HG03571 (cell line): ENCODE measurements around the gene CYP27C1.
A peak's percentile ranks its signal among the peaks of the same experiment; 100 is the strongest.
"Not testable (repeated sequence)": the region's sequence is repeated elsewhere in the genome, so short reads cannot be mapped to it uniquely, and the experiment has no call there.

Experiments
- ATAC-seq: cut with Tn5 transposase; IDR thresholded peaks from one replicate; pipeline ENCODE4 v1.9.1; 2021; ENCODE audit not compliant: unreplicated experiment

Gene CYP27C1, protein sequence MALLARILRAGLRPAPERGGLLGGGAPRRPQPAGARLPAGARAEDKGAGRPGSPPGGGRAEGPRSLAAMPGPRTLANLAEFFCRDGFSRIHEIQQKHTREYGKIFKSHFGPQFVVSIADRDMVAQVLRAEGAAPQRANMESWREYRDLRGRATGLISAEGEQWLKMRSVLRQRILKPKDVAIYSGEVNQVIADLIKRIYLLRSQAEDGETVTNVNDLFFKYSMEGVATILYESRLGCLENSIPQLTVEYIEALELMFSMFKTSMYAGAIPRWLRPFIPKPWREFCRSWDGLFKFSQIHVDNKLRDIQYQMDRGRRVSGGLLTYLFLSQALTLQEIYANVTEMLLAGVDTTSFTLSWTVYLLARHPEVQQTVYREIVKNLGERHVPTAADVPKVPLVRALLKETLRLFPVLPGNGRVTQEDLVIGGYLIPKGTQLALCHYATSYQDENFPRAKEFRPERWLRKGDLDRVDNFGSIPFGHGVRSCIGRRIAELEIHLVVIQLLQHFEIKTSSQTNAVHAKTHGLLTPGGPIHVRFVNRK

DNA sequence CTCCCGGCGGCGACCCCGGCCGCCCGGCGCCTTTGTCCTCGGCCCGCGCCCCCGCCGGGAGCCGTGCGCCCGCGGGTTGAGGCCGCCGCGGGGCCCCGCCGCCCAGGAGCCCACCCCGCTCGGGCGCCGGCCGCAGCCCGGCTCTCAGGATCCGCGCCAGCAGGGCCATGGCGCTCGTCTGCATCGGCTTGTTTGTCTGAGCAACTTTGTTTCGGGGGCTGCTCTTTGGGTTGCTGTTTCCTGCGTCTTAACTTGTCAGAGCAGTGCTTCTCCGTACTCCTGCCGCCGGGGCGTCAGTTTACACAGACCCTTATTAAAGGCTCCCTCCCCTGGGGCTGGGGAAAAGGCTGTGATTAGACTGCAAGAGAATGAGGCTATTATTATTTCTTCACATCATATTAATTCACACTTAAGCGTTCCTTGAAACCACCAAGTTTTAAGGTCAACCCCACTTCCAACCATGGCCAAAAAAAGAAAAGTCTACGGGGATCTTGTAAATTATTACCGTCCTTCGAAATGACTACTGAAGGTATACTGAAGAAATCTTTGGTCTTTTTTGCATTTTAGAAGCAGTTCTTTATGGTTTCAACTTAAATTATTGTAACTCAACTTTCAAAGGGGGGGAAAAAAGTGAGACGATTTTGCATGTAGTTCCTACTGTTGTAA lies at the start of gene CYP27C1:
CYP27C1 (minus strand) TSS at position 198 of the 666 bp plus-strand sequence; CDS start at position 169, 29 bp downstream.
- ATAC-seq = no peak

DNA sequence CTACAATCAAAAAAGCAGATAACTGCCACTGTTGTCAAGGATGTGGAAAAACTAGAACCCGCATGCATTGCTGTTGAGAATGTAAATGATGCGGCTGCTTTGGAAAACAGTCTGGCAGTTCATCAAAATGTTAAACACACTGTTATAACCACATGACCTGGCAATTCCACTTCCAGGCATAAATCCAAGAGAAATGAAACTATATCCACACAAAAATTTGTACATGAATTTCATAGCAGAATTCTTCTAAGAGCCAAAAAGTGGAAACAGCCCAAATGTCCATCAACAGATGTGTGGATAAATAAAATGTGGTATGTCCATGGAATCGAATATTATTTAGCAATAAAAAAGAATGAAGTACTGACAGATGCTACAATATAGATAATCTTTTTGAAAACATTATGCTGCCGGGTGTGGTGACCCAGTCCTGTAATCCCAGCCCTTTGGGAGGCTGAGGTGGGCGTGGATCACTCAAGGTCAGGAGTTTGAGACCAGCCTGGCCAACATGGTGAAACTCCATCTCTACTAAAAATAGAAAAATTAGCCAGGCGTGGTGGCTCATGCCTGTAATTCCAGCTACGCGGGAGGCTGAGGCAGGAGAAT lies 41.8 kb upstream of the CYP27C1 start:
- no peak for ATAC-seq

DNA sequence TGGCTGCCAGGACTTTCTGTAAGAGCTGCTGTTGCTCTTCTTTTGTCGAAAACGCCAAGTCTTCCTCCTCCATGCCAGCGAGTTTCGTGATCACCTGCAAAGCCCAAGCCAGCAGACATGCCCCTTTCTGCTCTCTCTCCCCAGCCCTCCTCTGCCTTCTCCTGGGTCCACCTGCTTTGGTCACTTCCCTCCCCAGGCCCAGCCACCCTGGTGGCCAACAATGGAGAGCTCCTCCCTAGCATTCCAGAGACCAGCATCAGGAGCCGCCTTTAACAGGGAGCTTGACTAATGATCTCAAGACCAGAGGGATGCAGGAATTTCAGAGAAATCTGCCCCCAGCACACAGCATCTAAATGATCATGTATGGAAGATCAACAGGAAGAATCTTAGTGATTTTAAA lies 39.3 kb upstream of the CYP27C1 start:
- ATAC-seq = no peak

DNA sequence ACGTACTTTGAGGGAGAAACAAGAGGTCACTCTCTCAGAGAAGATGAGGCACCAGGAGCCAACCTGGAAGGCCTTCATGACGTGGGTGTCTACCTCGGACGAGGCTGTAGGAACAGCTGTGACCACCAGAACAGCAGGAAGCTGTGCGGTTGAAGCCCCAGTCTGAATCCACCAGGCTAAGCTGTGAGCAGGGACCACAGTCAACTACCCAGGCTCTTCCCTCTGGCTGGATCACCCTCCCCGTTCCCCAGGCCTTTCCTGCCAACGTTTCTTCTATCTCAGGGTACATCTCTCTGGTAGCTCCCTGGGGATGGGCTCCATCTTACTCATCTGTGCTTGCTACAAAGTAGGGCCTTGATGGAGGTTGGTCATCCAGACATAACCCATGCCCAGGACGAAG lies 36.8 kb upstream of the CYP27C1 start:
- no peak for ATAC-seq

DNA sequence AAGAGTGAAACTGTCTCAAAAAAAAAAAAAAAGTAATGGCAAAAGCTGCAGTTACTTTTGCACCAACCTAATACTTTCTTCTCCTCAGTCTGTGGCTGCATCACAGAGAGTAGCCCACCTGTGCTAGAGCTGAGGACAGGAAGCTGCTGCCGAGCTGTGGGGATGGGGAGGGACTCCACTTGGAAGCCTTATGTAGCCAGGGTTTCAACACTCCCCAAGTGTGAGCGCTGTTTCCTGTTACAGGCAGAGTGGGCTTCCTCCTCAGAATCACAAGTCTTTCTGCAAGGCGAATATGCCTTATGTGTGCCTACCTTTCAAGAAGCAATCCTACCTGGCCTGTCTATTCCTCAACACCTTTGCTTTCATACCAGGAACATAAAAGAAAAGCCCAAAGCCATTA lies 36.3 kb upstream of the CYP27C1 start:
- ATAC-seq = no peak

DNA sequence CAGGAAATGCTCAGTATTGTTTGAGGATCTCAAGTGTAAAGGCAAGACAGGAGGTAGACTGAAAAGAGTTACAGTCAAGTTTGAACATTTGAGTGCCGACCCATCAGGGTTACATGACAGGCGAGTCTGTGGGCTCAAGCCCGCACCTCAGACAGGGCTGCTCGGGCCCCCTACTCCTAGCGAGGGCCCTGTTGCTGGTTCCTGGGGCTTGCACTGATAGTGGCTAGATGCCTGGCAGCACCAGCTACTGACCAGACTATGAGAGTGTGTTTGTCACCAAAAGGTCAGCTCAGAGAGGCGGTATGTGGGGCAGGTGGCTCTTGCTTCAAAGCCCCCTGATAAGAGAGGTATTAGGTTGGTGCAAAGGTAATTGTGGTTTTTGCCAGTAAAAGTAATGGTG lies 35.6 kb upstream of the CYP27C1 start:
- ATAC-seq = no peak

DNA sequence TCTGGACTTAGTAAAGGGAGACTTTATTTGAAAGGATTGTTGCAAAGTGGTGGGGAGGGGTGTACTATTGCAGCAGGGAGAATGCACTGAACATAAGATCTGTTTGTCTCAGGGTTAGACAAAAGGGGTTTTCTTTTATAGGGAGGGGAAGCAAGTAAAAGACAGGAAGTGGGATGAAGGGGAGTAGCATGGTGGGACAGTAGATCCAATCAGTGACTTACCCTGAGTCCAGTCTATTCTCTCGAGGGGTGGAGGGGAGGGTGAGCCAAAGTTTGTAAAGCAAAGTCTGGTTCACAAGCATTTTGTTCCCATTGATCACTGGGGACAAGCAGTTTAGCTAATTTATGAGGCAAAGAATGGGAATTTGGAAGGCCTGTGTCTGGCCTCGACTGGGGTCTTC lies 35.0 kb upstream of the CYP27C1 start:
- ATAC-seq = no peak

DNA sequence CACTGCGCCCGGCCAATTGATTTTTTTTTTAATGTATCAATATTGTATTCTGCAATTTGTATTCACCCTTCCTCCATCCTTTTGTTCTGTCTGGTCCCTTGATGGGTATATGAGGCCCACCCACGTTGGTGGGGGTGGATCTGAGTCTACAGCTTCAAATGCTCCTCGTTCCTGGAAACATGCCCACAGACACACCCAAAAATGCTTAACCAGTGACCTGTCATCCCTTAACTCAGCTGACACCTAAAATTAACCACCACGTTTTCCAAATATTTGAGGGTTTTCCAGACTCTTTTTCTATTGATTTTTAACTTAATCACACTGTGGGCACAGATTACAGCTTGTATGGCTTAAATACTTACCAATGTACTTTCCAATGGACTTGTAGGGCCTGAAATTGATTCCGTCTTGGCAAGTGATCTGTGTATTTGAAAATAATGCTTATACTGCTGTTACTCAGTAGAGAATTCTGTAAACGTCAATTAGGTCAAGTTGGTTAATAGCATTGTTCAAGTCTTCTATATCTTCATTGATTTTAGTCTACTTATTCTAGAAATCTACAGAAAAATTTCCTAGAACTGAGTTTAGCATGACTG lies 34.4 kb upstream of the CYP27C1 start:
- no peak for ATAC-seq

DNA sequence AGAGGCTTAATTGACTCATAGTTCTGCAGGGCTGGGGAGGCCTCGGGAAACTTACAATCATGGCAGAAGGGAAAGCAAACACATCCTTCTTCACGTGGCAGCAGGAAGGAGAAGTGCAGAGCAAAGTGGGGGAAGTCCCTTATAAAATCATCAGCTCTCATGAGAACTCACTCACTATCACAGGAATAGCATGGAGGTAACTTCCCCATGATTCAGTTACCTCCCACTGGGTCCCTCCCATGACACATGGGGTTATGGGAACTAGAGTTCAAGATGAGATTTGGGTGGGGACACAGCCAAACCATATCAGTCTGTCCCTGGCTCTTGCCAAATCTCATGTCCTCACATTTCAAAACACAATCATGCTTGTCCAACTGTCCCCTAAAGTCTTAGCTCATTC lies 21.1 kb upstream of the CYP27C1 start:
- ATAC-seq = not testable (repeated sequence)

DNA sequence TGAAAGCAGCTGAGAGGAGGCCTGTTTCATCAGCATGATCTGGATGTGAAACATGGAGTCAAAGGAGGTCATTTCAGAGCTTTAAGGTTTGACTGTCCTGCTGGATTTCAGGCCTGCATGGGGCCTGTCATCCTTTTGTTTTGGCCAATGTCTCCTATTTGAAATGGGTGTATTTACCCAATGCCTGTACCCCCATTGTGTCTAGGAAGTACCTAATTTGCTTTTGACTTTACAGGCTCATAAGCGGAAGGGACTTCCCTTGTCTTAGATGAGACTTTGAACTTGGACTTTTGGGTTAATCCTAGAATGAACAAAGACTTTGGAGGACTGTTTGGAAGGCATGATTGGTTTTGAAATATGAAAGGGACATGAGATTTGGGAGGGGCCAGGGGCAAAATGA lies 19.3 kb upstream of the CYP27C1 start:
- ATAC-seq = no peak

DNA sequence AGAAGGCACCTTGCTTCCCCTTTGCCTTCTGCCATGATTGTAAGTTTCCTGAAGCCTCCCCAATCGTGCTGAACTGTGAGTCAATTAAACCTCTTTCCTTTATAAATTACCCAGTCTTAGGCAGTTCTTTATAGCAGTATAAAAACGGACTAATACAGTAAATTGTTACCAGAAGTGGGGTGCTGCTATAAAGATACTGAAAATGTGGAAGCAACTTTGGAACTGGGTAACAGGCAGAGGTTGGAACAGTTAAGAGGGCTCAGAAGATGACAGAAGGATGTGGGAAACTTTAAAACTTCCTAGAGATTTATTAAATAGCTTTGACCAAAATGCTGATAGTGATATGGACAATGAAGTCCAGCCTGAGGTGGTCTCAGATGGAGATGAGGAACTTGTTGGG lies 17.7 kb upstream of the CYP27C1 start:
- ATAC-seq = not testable (repeated sequence)

DNA sequence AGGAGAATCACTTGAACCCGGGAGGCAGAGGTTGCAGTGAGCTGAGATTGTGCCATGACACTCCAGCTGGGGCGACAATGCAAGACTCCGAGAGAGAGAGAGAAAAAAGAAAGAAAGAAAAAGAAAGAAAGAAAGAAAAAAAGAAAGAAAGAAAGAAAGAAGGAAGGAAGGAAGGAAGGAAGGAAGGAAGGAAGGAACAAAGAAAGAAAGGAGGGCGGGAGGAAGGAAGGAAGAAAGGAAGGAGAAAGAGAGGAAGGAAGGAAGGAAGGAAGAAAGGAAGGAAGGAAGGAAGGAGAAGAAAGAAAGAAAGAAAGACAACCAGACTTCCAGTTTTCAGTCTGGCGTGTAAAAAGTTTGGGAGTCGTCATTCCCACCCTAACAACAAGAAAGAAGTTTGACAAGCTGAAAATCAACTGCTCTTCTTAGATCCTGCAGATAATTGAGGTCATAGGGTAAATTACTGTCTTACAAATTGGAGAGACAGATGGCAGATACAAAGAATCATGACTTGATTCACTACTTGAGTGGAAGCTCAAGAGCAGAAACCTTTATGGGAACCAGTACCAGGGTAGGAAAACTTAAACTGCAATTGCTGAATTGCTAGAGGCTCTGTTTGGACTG lies 15.1 kb upstream of the CYP27C1 start:
- no peak for ATAC-seq

DNA sequence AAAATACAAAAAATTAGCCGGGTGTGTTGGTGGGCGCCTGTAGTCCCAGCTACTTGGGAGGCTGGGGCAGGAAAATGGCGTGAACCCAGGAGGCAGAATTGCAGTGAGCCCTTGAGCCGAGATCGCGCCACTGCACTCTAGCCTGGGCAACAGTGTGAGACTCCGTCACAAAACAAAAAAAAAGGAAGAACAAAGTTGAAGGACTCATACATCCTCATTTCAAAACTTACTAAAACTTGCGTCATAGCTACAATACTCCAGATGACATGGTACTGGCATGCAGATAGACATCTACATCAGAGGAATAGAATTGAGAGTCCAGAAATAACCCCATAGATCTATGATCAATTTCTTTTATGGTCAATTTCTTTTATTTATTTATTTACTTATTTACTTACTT lies 13.6 kb upstream of the CYP27C1 start:
- ATAC-seq = no peak

DNA sequence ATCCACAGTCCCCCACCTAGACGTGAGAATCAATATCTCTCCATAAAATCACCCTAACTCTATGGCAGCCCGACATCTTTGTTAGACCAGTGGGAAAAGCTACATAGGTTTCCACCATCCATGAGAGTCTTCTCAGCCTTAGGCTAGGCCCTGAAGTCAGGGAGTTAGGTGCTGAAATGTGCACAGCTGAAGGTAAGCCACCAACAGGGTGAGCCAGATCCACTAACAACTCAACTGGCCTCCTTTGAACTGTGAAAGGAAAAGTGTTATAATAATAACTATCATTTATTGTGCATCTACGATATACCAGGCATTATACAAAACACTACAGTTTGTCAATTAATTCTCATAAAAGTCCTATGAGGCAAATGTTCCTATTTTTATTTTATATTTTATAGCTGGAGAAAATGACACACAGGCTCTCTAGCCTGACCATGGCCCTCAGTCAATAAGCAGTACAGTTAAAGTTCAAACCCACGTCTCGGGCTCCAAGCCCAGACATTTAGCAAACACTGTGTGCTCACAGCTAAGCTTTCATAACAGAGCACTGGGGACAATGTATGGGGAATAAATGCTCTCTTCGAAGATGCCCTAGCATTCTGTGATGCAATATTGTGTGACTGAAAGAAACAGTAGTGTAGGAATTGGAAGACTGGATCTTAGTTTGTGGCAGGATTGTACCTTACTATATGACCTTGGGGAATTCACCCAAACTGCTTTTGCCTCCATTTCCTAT lies 11.2 kb upstream of the CYP27C1 start:
- ATAC-seq = no peak

DNA sequence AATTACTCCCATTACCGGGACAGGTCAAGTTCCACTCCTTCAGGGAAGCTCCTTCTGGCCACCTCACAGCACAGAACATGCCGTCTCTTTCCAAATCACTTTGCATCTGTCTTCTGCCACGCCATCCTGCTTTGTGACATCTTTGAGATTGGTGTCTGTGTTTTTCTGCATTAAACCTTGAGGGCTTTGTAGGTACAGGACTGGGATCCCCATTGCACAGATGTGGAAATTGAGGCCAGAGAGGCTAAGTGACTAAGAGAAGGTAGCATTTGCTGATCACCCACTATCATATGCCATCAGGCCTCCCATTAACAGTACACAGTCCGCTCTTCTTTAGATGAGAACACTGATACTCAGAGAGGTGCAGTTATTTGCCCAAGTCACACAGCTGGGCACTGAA lies 9.5 kb upstream of the CYP27C1 start:
- no peak for ATAC-seq

DNA sequence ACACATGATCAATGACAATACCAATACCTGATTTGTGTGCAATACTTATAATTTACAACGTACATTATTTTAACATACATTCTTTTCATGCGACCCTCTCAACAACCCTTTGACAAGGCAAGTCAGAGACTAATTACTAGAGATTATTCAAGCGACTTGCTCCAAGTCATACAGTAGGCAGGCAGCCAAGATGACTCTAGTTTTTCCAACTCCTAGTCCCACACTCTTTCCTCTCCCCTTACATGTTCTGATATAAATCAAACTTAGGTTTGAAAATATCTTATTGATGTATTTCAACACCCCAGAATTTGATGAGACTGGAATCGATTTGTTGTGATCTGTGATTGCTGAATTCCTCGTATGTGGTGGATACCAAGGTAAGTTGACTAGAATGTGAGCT lies 8.0 kb upstream of the CYP27C1 start:
- ATAC-seq = no peak

DNA sequence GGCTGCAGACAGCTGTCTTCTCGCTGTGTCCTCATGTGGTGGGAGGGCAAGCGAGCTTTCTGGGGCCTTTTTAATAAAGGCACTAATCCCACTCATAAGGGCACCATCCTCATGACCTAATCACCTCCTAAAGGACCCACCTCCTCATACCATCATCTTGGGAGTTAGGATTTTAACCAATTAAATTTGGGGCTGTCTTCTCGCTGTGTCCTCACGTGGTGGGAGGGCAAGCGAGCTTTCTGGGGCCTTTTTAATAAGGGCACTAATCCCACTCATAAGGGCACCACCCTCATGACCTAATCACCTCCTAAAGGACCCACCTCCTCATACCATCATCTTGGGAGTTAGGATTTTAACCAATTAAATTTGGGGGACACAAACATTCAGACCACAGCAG lies 7.2 kb upstream of the CYP27C1 start:
- not testable (repeated sequence) for ATAC-seq

DNA sequence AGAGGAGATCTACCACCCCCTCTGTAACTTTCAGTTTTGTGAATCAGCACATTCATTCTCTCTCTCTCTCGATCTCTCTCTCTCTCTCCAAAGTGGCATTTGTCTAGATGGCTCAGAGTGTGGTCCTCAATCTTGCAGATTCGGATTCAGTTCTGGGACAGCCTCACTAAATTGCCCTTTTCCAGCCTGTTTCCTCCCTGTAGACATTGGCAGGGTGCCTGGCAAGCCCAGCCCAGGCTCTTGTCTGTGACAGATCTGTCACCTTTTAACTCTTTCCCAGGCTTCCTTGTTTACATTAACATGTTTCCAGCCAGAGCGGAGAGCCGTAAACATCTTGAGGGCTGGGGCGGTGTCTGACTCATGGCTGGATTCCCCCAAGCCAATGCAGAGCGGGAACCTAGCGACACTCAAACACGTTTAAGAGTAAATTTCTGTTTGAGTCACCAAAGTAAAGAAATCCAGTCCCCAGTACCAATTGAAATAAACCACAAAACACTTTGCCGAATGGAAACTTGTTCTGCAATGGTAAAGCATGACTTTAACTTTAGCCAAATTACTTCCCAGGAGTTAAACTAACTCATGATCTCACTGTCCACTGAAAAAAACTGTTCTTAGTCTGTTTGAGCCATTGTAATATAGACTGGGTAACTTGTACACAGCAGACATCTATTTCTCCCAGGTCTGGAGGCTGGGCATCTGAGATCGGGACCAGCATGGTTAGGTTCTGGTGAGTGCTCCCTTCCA lies 6.6 kb upstream of the CYP27C1 start:
- ATAC-seq = peak; percentile 93

DNA sequence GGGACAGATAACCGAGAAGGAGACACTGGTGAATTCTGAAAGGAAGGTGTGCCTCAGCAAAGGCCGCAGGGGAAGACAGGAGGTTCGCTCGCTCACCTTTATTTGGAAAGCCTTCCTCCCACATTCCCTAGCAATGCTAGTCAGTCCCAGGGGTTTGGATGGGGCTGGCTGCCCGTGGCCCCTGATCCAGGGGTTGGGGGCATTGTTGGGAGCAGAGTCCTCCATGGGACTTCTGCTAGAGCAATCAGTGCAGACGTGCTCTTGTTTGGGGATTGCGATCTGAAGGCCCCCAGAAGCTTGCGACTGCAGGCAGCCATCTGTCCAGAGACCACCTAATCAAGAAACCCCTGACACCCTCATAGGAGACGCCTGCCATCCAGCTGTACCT lies 6.0 kb upstream of the CYP27C1 start:
- ATAC-seq = no peak
